C4-2B (cell line): ENCODE results near the gene COL12A1.

Experiments
- CTCF ChIP-seq: fragments of 450-650 bp; conservative IDR thresholded peaks from 2 replicates; pipeline ENCODE4 v1.5.1; 2017; ENCODE audit warnings: mild to moderate bottlenecking
- ZFX ChIP-seq: fragments of 450-650 bp; IDR thresholded peaks from 2 replicates; pipeline ENCODE4 v1.6.1; 2017

DNA sequence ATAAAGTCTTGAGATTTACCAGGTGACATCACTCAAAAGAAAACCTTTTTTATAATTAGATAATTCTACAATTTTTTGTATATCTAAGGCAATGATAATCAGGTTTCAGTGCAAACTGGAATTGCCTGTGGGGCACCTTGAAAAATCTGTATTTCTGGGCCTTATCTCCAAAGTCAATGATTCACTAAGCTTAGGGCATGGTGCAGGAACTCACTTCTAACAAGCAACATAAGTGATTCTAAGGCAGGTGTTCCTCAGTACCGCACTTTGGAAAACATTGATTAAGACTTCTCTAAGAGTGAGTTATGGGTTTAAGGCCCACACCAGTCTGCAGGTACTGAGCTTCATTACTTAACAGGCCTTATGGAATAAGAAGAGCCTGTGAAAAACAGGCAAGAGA, 115.3 kb downstream of the COL12A1 start:
- TF ChIP-seq CTCF (no peak), ZFX (no peak)
